ENCODE results near the gene PLLP. TPM values are rescaled to one million over a fixed set of nuclear protein-coding genes. Genes with fewer than 3 reads are reported as not detected.
A peak's percentile ranks its signal among the peaks of the same experiment; 100 is the strongest.

The PLLP gene
- total and polyA plus RNA-seq, 9 of the 15 experiments (the other 6 are each of a cell fraction or from before 2014, with no cell fraction given): 0.09 to 0.96 (median 0.27) TPM

GRCh38 chr16:57265850-57266530 is 18.5 kb downstream of the PLLP start (continued):
- TF ChIP-seq TCF3 (CRISPR knock-in tag; IDR thresholded peaks at IDR 0.05) (peak; percentile 72), ATF3 (IDR thresholded peaks at IDR 0.05) (0 out of 2 replicates have a peak, but pooled peaks have one; percentile 14), ATF3 (CRISPR knock-in tag; conservative IDR thresholded peaks at IDR 0.05) (no peak), GMEB1 (CRISPR knock-in tag; IDR thresholded peaks at IDR 0.05) (no peak), RBFOX2 (IDR thresholded peaks at IDR 0.05; ENCODE audit: low read depth, low read length) (no peak), ARID2 (IDR thresholded peaks at IDR 0.05) (no peak), CBFA2T2 (conservative IDR thresholded peaks at IDR 0.05) (peak; percentile 30), ZNF584 (CRISPR knock-in tag; IDR thresholded peaks at IDR 0.05; ENCODE audit: low read depth) (no peak), POLR2AphosphoS2 (IDR thresholded peaks at IDR 0.05; ENCODE audit: low read length) (no peak), ZNF232 (CRISPR knock-in tag; IDR thresholded peaks at IDR 0.05) (no peak), ERF (CRISPR knock-in tag; IDR thresholded peaks at IDR 0.05) (no peak), SRSF1 (IDR thresholded peaks at IDR 0.05; ENCODE audit: low read depth, low read length) (no peak), SIN3B (IDR thresholded peaks at IDR 0.05; ENCODE audit: low read depth) (no peak), TEAD4 (IDR thresholded peaks at IDR 0.05; ENCODE audit: low read length) (peak; percentile 71), TEAD4 (CRISPR knock-in tag; IDR thresholded peaks at IDR 0.05; ENCODE audit: borderline replicate concordance) (no peak), ZBTB43 (CRISPR knock-in tag; IDR thresholded peaks at IDR 0.05) (no peak), CC2D1A (IDR thresholded peaks at IDR 0.05) (no peak)
- TF ChIP-seq, protein P1, sequence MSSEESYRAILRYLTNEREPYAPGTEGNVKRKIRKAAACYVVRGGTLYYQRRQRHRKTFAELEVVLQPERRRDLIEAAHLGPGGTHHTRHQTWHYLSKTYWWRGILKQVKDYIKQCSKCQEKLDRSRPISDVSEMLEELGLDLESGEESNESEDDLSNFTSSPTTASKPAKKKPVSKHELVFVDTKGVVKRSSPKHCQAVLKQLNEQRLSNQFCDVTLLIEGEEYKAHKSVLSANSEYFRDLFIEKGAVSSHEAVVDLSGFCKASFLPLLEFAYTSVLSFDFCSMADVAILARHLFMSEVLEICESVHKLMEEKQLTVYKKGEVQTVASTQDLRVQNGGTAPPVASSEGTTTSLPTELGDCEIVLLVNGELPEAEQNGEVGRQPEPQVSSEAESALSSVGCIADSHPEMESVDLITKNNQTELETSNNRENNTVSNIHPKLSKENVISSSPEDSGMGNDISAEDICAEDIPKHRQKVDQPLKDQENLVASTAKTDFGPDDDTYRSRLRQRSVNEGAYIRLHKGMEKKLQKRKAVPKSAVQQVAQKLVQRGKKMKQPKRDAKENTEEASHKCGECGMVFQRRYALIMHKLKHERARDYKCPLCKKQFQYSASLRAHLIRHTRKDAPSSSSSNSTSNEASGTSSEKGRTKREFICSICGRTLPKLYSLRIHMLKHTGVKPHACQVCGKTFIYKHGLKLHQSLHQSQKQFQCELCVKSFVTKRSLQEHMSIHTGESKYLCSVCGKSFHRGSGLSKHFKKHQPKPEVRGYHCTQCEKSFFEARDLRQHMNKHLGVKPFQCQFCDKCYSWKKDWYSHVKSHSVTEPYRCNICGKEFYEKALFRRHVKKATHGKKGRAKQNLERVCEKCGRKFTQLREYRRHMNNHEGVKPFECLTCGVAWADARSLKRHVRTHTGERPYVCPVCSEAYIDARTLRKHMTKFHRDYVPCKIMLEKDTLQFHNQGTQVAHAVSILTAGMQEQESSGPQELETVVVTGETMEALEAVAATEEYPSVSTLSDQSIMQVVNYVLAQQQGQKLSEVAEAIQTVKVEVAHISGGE (CRISPR knock-in tag; IDR thresholded peaks at IDR 0.05): peak in 1 of 3 experiments; percentile 22; a peak in 1 of 6 replicates
- TF ChIP-seq, protein P2, sequence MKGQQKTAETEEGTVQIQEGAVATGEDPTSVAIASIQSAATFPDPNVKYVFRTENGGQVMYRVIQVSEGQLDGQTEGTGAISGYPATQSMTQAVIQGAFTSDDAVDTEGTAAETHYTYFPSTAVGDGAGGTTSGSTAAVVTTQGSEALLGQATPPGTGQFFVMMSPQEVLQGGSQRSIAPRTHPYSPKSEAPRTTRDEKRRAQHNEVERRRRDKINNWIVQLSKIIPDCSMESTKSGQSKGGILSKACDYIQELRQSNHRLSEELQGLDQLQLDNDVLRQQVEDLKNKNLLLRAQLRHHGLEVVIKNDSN (CRISPR knock-in tag; IDR thresholded peaks at IDR 0.05): no peak

Data from K562 (cell line).